HG03175 (cell line): ENCODE measurements around the gene CD14.
"Not testable (repeated sequence)": the region's sequence is repeated elsewhere in the genome, so short reads cannot be mapped to it uniquely, and the experiment has no call there.

Experiments used
- ATAC-seq: cut with Tn5 transposase; IDR thresholded peaks from one replicate; pipeline ENCODE4 v1.9.1; 2021; ENCODE audit warnings: mild to moderate bottlenecking, moderate library complexity; ENCODE audit not compliant: unreplicated experiment

The CD14 gene

GRCh38 chr5:140598836-140599235 lies 34.1 kb downstream of the CD14 start:
- no peak for ATAC-seq

- ATAC-seq = no peak
These were observed 36.6 kb downstream of the CD14 start for GRCh38 chr5:140596321-140596741.

GRCh38 chr5:140595538-140596300 lies 37.3 kb downstream of the CD14 start:
- no peak for ATAC-seq

GRCh38 chr5:140594169-140594568 lies 38.8 kb downstream of the CD14 start:
- no peak for ATAC-seq

- ATAC-seq = not testable (repeated sequence)
These were observed 39.9 kb downstream of the CD14 start for GRCh38 chr5:140593070-140593469.

- ATAC-seq = no peak
These were observed 41.1 kb downstream of the CD14 start for GRCh38 chr5:140591747-140592372.

- no peak for ATAC-seq
These were observed 42.1 kb downstream of the CD14 start for GRCh38 chr5:140590861-140591260.

GRCh38 chr5:140588311-140589070 lies 44.5 kb downstream of the CD14 start:
- ATAC-seq = no peak

GRCh38 chr5:140587495-140587894 lies 45.5 kb downstream of the CD14 start:
- no peak for ATAC-seq
